ENCODE data around the gene CRIM1.

- TF ChIP-seq CTCF (conservative IDR thresholded peaks at IDR 0.05; ENCODE audit: low read depth, low read length): no peak
- no peak for TF ChIP-seq EZH2 (IDR thresholded peaks at IDR 0.05; ENCODE audit: borderline replicate concordance, low read depth, low read length, poor library complexity, severe bottlenecking)
Observed at GRCh38 chr2:36574560-36574959, 219.0 kb downstream of the CRIM1 start.

Measured in A673 (cell line).